ENCODE measurements around the gene ADGRD2.

Gene ADGRD2

GRCh38 chr9:124511891-124512805 lies 61.9 kb downstream of the ADGRD2 start:
- no peak for DNase-seq

- DNase-seq = no peak
Measured at GRCh38 chr9:124512806-124513204, 62.6 kb downstream of the ADGRD2 start.

- no peak for DNase-seq
Measured at GRCh38 chr9:124513376-124513994, 63.2 kb downstream of the ADGRD2 start.

- no peak for DNase-seq
Measured at GRCh38 chr9:124514125-124514524, 63.9 kb downstream of the ADGRD2 start.

GRCh38 chr9:124514874-124515273 lies 64.6 kb downstream of the ADGRD2 start:
- DNase-seq = no peak

- DNase-seq = no peak
Measured at GRCh38 chr9:124517600-124517999, 67.3 kb downstream of the ADGRD2 start.

- no peak for DNase-seq
Measured at GRCh38 chr9:124518116-124518515, 67.9 kb downstream of the ADGRD2 start.

- DNase-seq = no peak
Measured at GRCh38 chr9:124520206-124520596, 70.0 kb downstream of the ADGRD2 start.

- DNase-seq = no peak
Measured at GRCh38 chr9:124521142-124521541, 70.9 kb downstream of the ADGRD2 start.

GRCh38 chr9:124522121-124523098 lies 72.2 kb downstream of the ADGRD2 start:
- no peak for DNase-seq

- no peak for DNase-seq
Measured at GRCh38 chr9:124526174-124526573, 75.9 kb downstream of the ADGRD2 start.

GRCh38 chr9:124527781-124528180 lies 77.5 kb downstream of the ADGRD2 start:
- DNase-seq = no peak

Measured in NCI-H748 treated with DMSO at 0.1 percent for 48 hours (cell line).